Measurements from ENCODE around the gene PRKCA.

- TF ChIP-seq CTCF (IDR thresholded peaks at IDR 0.05) = no peak
- no peak for TF ChIP-seq ZFX (IDR thresholded peaks at IDR 0.05; ENCODE audit: borderline replicate concordance)
These were observed 104.6 kb downstream of the PRKCA start for GRCh38 chr17:66406701-66407644.
